Suprapubic skin (tissue), 3 donors: ENCODE measurements around the gene SPINDOC.

Source experiments
- CTCF ChIP-seq, 2 donors: fragments of 200-600 bp in 1 of 2; fragments of 450-650 bp in 1 of 2; sonication (generic) in 1 of 2; IDR thresholded peaks; one replicate each; pipeline ENCODE4 v1.5.1; 2016 to 2019; ENCODE audit warnings: antibody characterized with exemption in 2 of 2, mild to moderate bottlenecking in 1 of 2, moderate library complexity in 1 of 2
- POLR2A ChIP-seq, 2 donors: fragments of 450-650 bp; IDR thresholded peaks; one replicate each; pipeline ENCODE4 v1.6.1; 2017; ENCODE audit warnings: antibody characterized with exemption in 2 of 2, mild to moderate bottlenecking in 2 of 2, moderate library complexity in 2 of 2

GRCh38 chr11:63765688-63766241 lies 47.5 kb upstream of the SPINDOC start:
- TF ChIP-seq POLR2A (IDR thresholded peaks at IDR 0.05) (no peak), CTCF (IDR thresholded peaks at IDR 0.05) (no peak)
